ENCODE results near the gene ULBP3.
"Not testable (repeated sequence)": the region's sequence is repeated elsewhere in the genome, so short reads cannot be mapped to it uniquely, and the experiment has no call there.

ULBP3 gene

GRCh38 chr6:150043096-150043495, 25.8 kb downstream of the ULBP3 start:
- no peak for DNase-seq (ENCODE audit: low read depth)

GRCh38 chr6:150038202-150039062, 30.5 kb downstream of the ULBP3 start:
- DNase-seq (ENCODE audit: low read depth), result no peak

- no peak for DNase-seq (ENCODE audit: low read depth)
Measured at GRCh38 chr6:150037526-150038201, 31.3 kb downstream of the ULBP3 start.

- DNase-seq (ENCODE audit: low read depth), result no peak
Measured at GRCh38 chr6:150036081-150036480, 32.8 kb downstream of the ULBP3 start.

GRCh38 chr6:150033207-150033771, 35.6 kb downstream of the ULBP3 start:
- DNase-seq (ENCODE audit: low read depth), result no peak

- DNase-seq (ENCODE audit: low read depth), result no peak
Measured at GRCh38 chr6:150032598-150032997, 36.3 kb downstream of the ULBP3 start.

- DNase-seq (ENCODE audit: low read depth), result no peak
Measured at GRCh38 chr6:150030611-150031010, 38.3 kb downstream of the ULBP3 start.

- DNase-seq (ENCODE audit: low read depth), result no peak
Measured at GRCh38 chr6:150029749-150030148, 39.2 kb downstream of the ULBP3 start.

GRCh38 chr6:150029276-150029675, 39.6 kb downstream of the ULBP3 start:
- no peak for DNase-seq (ENCODE audit: low read depth)

GRCh38 chr6:150028799-150029198, 40.1 kb downstream of the ULBP3 start:
- DNase-seq (ENCODE audit: low read depth), result no peak

- no peak for DNase-seq (ENCODE audit: low read depth)
Measured at GRCh38 chr6:150027806-150028565, 40.9 kb downstream of the ULBP3 start.

GRCh38 chr6:150026976-150027805, 41.7 kb downstream of the ULBP3 start:
- DNase-seq (ENCODE audit: low read depth), result no peak

GRCh38 chr6:150025201-150025917, 43.6 kb downstream of the ULBP3 start, which contains the start of gene RAET1L:
TSS of gene RAET1L (minus strand) at chr6:150025532. CDS start at chr6:150025471, 61 bp downstream.
- no peak for DNase-seq (ENCODE audit: low read depth)

GRCh38 chr6:150024646-150025155, 44.2 kb downstream of the ULBP3 start:
- DNase-seq (ENCODE audit: low read depth), result no peak

- not testable (repeated sequence) for DNase-seq (ENCODE audit: low read depth)
Measured at GRCh38 chr6:150024021-150024420, 44.9 kb downstream of the ULBP3 start.

GRCh38 chr6:150021870-150022269, 47.1 kb downstream of the ULBP3 start:
- DNase-seq (ENCODE audit: low read depth), result not testable (repeated sequence)

GRCh38 chr6:150018846-150019580, 49.9 kb downstream of the ULBP3 start:
- DNase-seq (ENCODE audit: low read depth), result no peak

- DNase-seq (ENCODE audit: low read depth), result not testable (repeated sequence)
Measured at GRCh38 chr6:150017186-150017521, 51.8 kb downstream of the ULBP3 start.

GRCh38 chr6:150016324-150017185, 52.4 kb downstream of the ULBP3 start:
- DNase-seq (ENCODE audit: low read depth), result no peak

All from stimulated activated CD8-positive, alpha-beta memory T cell treated with anti-CD3 and anti-CD28 coated beads, Interleukin-15, amount 100 ng/mL, for 1 hour (primary cell).